Gastrocnemius medialis (tissue), 4 donors: Measurements from ENCODE around the gene GNRHR.

Experiments used
- POLR2A ChIP-seq, 2 donors: fragments of 450-650 bp; IDR thresholded peaks; one replicate each; pipeline ENCODE4 v1.6.1; 2017; ENCODE audit warnings: antibody characterized with exemption in 2 of 2, mild to moderate bottlenecking in 2 of 2, moderate library complexity in 2 of 2
- TF ChIP-seq, protein P1 (sequence below), 5 experiments: fragments of 450-650 bp in 3 of 5; fragments of 200-600 bp in 2 of 5; sonication (generic) in 2 of 5; IDR thresholded peaks in 4 of 5; conservative IDR thresholded peaks in 1 of 5; 1 replicate in 4 of 5; 2 replicates in 1 of 5; pipeline ENCODE4 v1.5.1; 2016 to 2019; ENCODE audit warnings: antibody characterized with exemption in 5 of 5, mild to moderate bottlenecking in 3 of 5, moderate library complexity in 3 of 5

DNA sequence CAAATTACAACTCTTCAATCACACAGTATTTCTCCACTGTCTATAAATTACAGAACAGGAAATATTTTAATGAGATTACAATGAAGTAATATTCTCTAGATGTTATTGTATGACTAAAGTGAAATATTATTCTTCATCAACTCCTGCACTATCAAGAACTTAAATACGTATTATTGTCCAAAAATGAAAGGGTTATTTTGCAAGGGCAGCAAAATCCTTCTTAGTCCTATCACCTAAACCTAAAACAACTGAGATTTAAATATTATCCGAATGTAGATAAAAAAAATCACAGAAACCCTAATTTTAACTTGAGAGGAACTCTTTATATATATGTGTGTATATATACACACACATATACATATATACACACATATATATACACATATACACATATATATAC is 58.1 kb downstream of the GNRHR start:
- TF ChIP-seq, protein P1, sequence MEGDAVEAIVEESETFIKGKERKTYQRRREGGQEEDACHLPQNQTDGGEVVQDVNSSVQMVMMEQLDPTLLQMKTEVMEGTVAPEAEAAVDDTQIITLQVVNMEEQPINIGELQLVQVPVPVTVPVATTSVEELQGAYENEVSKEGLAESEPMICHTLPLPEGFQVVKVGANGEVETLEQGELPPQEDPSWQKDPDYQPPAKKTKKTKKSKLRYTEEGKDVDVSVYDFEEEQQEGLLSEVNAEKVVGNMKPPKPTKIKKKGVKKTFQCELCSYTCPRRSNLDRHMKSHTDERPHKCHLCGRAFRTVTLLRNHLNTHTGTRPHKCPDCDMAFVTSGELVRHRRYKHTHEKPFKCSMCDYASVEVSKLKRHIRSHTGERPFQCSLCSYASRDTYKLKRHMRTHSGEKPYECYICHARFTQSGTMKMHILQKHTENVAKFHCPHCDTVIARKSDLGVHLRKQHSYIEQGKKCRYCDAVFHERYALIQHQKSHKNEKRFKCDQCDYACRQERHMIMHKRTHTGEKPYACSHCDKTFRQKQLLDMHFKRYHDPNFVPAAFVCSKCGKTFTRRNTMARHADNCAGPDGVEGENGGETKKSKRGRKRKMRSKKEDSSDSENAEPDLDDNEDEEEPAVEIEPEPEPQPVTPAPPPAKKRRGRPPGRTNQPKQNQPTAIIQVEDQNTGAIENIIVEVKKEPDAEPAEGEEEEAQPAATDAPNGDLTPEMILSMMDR (IDR thresholded peaks at IDR 0.05 in 4 of 5, conservative IDR thresholded peaks at IDR 0.05 in 1 of 5) = no peak
- no peak for TF ChIP-seq POLR2A (IDR thresholded peaks at IDR 0.05)
